K562 (cell line): ENCODE measurements around the gene UMODL1. TPM values are rescaled to one million over a fixed set of nuclear protein-coding genes. Genes with fewer than 3 reads are reported as not detected.

Experiments used
- ATAC-seq: fragments of 200-7000 bp; cut with Tn5 transposase; 3 replicates; pipeline ENCODE4 v1.9.1; 2020; ENCODE audit warnings: moderate library complexity
- BruUV-seq: library from RNA; stranded (reverse); fragments of 400-500 nt; replicated peaks from 2 replicates; lab custom pipeline; 2021; lab: Mats Ljungman, UMichigan
- CTCF ChIA-PET: fragments of 300-600 bp; formaldehyde crosslinking; extraction: SDS; loops from one replicate; lab custom pipeline; 2021; ENCODE audit warnings: low intra/inter-chr PET ratio; lab: Yijun Ruan, JAX
- POLR2A ChIA-PET: fragments of 300-600, 350-650 bp; sonication (Branson Sonifier 250); formaldehyde crosslinking; extraction: SDS; loops from one replicate; lab custom pipeline; 2021; ENCODE audit warnings: antibody characterized with exemption, inconsistent platforms; lab: Yijun Ruan, JAX
- DNase-seq, 4 experiments: peaks; one replicate each; pipeline versions ENCODE4 v3.0.0 to v3.0.0-alpha.2; 2011 to 2018; ENCODE audit warnings: low spot score in 3 of 4, mixed read lengths in 3 of 4; ENCODE audit errors: extremely low read depth in 1 of 4
- FAIRE-seq: peaks from 2 replicates; lab custom pipeline; 2011; peaks lifted over from hg19 to GRCh38; lab: Jason Lieb, UNC
- H2AFZ ChIP-seq: 2 replicates; pipeline ENCODE4 v1.6.0; 2011; ENCODE audit warnings: low read depth, low read length, control low read depth, inconsistent platforms
- H3K27ac ChIP-seq: fragments of 200-600 bp; 3 replicates; pipeline ENCODE4 v1.8.0; 2011; ENCODE audit warnings: low read depth, mild to moderate bottlenecking, control low read depth, inconsistent platforms, low read length, moderate library complexity, mixed read lengths; ENCODE audit errors: extremely low read depth
- H3K27me3 ChIP-seq, 2 experiments: fragments of 300-600 bp in 1 of 2; 2 replicates in 1 of 2; 3 replicates in 1 of 2; pipeline versions ENCODE4 v1.6.0 to v1.8.0; 2011; ENCODE audit warnings: inconsistent platforms in 2 of 2, low read length in 2 of 2, mild to moderate bottlenecking in 1 of 2, mixed read lengths in 1 of 2, moderate library complexity in 1 of 2; ENCODE audit not compliant: control insufficient read depth in 2 of 2, insufficient read depth in 2 of 2
- H3K36me3 ChIP-seq: fragments of 300-600 bp; 3 replicates; pipeline ENCODE4 v1.8.0; 2011; ENCODE audit warnings: mild to moderate bottlenecking, low read length, inconsistent platforms; ENCODE audit not compliant: control insufficient read depth, insufficient read depth
- H3K4me1 ChIP-seq, 2 experiments: fragments of 200-600 bp in 1 of 2; replicated peaks in 1 of 2; 2 replicates in 1 of 2; 3 replicates in 1 of 2; pipeline versions ENCODE4 v1.5.1 to v1.8.0; 2011; ENCODE audit warnings: inconsistent platforms in 2 of 2, low read length in 2 of 2, mild to moderate bottlenecking in 1 of 2, mixed read lengths in 1 of 2, moderate library complexity in 1 of 2; ENCODE audit not compliant: control insufficient read depth in 2 of 2, insufficient read depth in 2 of 2
- H3K4me2 ChIP-seq: 2 replicates; pipeline ENCODE4 v1.6.1; 2011; ENCODE audit warnings: low read length, control low read depth, inconsistent platforms, mixed read lengths; ENCODE audit not compliant: insufficient read depth
- H3K4me3 ChIP-seq: fragments of 200-600 bp; sonication (generic), shearing (Covaris generic); 2 replicates; pipeline ENCODE4 v1.5.1; 2016; ENCODE audit warnings: control low read depth, inconsistent platforms
- H3K79me2 ChIP-seq: fragments of 200-600 bp; 3 replicates; pipeline ENCODE4 v1.8.0; 2011; ENCODE audit warnings: low read length, inconsistent platforms; ENCODE audit not compliant: control insufficient read depth, insufficient read depth
- H3K9ac ChIP-seq, 2 experiments: 2 replicates each; pipeline versions ENCODE4 v1.6.0 to v1.6.1; 2011; ENCODE audit warnings: low read depth in 2 of 2, low read length in 2 of 2, control low read depth in 1 of 2, inconsistent platforms in 1 of 2, mild to moderate bottlenecking in 1 of 2, mixed read lengths in 1 of 2; ENCODE audit not compliant: insufficient read depth in 1 of 2
- H3K9me1 ChIP-seq: one replicate; pipeline ENCODE4 v1.6.0; 2011; ENCODE audit warnings: inconsistent platforms, mild to moderate bottlenecking, low read length, moderate library complexity; ENCODE audit not compliant: control insufficient read depth, insufficient read depth
- H3K9me3 ChIP-seq: replicated peaks from 2 replicates; pipeline ENCODE4 v1.5.1; 2011; ENCODE audit warnings: low read depth, low read length, inconsistent platforms; ENCODE audit not compliant: control insufficient read depth, insufficient read depth
- H4K20me1 ChIP-seq: replicated peaks from 2 replicates; pipeline ENCODE4 v1.6.1; 2011; ENCODE audit warnings: low read length, inconsistent platforms, mixed read lengths; ENCODE audit not compliant: control insufficient read depth, insufficient read depth
- ATF3 ChIP-seq, 2 experiments: fragments of 450-650 bp in 1 of 2; sonication (generic) in 1 of 2; formaldehyde crosslinking in 1 of 2; IDR thresholded peaks in 1 of 2; conservative IDR thresholded peaks in 1 of 2; 2 replicates each; pipeline versions ENCODE4 v1.6.1 to v1.8.1; 2016 to 2023; ENCODE audit warnings: mild to moderate bottlenecking in 2 of 2, moderate library complexity in 2 of 2, inconsistent platforms in 1 of 2, missing genetic modification reagents in 1 of 2
- KDM2B ChIP-seq: fragments of 250-450 bp; sonication (Bioruptor Pico); IDR thresholded peaks from 2 replicates; pipeline ENCODE4 v1.8.0; 2021; ENCODE audit warnings: mild to moderate bottlenecking, moderate library complexity
- SAFB ChIP-seq: fragments of 200-400 bp; formaldehyde crosslinking; IDR thresholded peaks from 2 replicates; pipeline ENCODE4 v1.6.1; 2017; ENCODE audit warnings: low read depth, low read length, borderline replicate concordance
- WGBS: fragments of 100-300 bp; shearing (Covaris generic); methylation state at CpG from one replicate; pipeline ENCODE4 v1.1.6; 2016; ENCODE audit warnings: low coverage, mixed read lengths; ENCODE audit not compliant: insufficient coverage; ENCODE audit errors: missing lambda C conversion rate; 5-methylcytosine and 5-hydroxymethylcytosine counted together
- in situ Hi-C: fragments of 300-500 bp; cut with MboI; formaldehyde crosslinking; loops from 4 replicates; pipeline ENCODE4 v1.15.0; 2018; ENCODE audit warnings: inconsistent platforms, mixed read lengths
- intact Hi-C: fragments of 100-400 bp; cut with micrococcal nuclease; formaldehyde crosslinking; loops from 2 replicates; pipeline ENCODE4 v1.14.2; 2022
- polyA plus RNA-seq, 8 experiments: library from polyadenylated mRNA; depleted of rRNA in 4 of 8; stranded (reverse) in 5 of 8; unstranded in 3 of 8; fragments of >200 nt; fragmentation: Nextera tagmentation in 2 of 8; fragmentation: Illumina TruSeq in 1 of 8; extraction: Ambion mirVana in 2 of 8; extraction: Trizol in 1 of 8; gene quantifications; 2 replicates each; pipeline versions ENCODE4 v1.2.1 to v1.2.3, GENCODE V29; 2011 to 2014; ENCODE audit warnings: inconsistent platforms in 1 of 8, missing spikeins in 1 of 8
- total RNA-seq, 7 experiments: library from RNA; depleted of rRNA in 6 of 7; stranded (reverse); fragments of >200 nt in 6 of 7; fragmentation: Illumina TruSeq in 2 of 7; extraction: Trizol in 2 of 7; gene quantifications; 2 replicates each; pipeline versions ENCODE4 v1.2.1 to v1.2.3, GENCODE V29; 2011 to 2021; ENCODE audit warnings: low replicate concordance in 1 of 7

The UMODL1 gene
- total and polyA plus RNA-seq, 9 of the 15 experiments (the other 6 are each of a cell fraction or from before 2014, with no cell fraction given), result not detected

- no peak for DNase-seq
- no peaks in the 10 kb centered on the region for H3K36me3 ChIP-seq
- no peak for ATAC-seq
- peaks cover 65 to 86% of the 10 kb centered on the region in 2 experiments for H3K27me3 ChIP-seq
- no peak overlapping the region for H3K9ac ChIP-seq
- no peak for FAIRE-seq
- intact Hi-C loops, result no loop called here
- TF ChIP-seq ATF3 (IDR thresholded peaks at IDR 0.05) (peak; percentile 35; the same call in 1 of the 2 replicates), ATF3 (CRISPR knock-in tag; conservative IDR thresholded peaks at IDR 0.05) (no peak), KDM2B (CRISPR knock-in tag) (0 out of 2 replicates have a peak, but pooled peaks have one; percentile 36), SAFB (no peak)
- TF ChIP-seq, all 486 proteins: peak for 2
- no peak overlapping the region for H2AFZ ChIP-seq
- no peaks in the 10 kb centered on the region for H3K79me2 ChIP-seq
- POLR2A ChIA-PET, result no interaction called here
- 0% methylated on average over 11 of the region's 11 CpGs for WGBS
- no peak overlapping the region for H3K4me2 ChIP-seq
- no peaks in the 10 kb centered on the region for H3K9me1 ChIP-seq
- H3K4me3 ChIP-seq, result no peak overlapping the region
- peaks cover 18% of the 10 kb centered on the region for H4K20me1 ChIP-seq
- BruUV-seq, result no TSS peak
- in situ Hi-C loops, result no loop called here
- CTCF ChIA-PET, result no interaction called here
- H3K4me1 ChIP-seq, result peaks cover 7% of the 10 kb centered on the region in 2 experiments
- H3K9me3 ChIP-seq, result no peaks in the 10 kb centered on the region
- H3K27ac ChIP-seq, result no peak overlapping the region
These were observed 14.6 kb upstream of the UMODL1 start for GRCh38 chr21:42056468-42056867.
